K562 (cell line): ENCODE results near the gene SENP3. TPM values are rescaled to one million over a fixed set of nuclear protein-coding genes. Genes with fewer than 3 reads are reported as not detected.

Experiments used
- CHD4 ChIP-seq: fragments of 200-600 bp; sonication (generic); IDR thresholded peaks from 3 replicates; pipeline ENCODE4 v1.6.1; 2012; ENCODE audit warnings: low read depth, mild to moderate bottlenecking, mixed read lengths, low read length, inconsistent platforms; ENCODE audit not compliant: insufficient read depth, insufficient replicate concordance, poor library complexity, severe bottlenecking
- JUND ChIP-seq, 2 experiments: IDR thresholded peaks; 2 replicates in 1 of 2; 3 replicates in 1 of 2; pipeline ENCODE4 v1.6.1; 2011; ENCODE audit warnings: borderline replicate concordance in 2 of 2, low read depth in 2 of 2, low read length in 2 of 2, improper control_type of control experiment in 1 of 2, missing biosample characterization in 1 of 2, missing genetic modification characterization in 1 of 2, missing genetic modification reagents in 1 of 2
- KLF13 ChIP-seq: fragments of 450-650 bp; IDR thresholded peaks from 2 replicates; pipeline ENCODE4 v1.6.1; 2016; ENCODE audit warnings: missing genetic modification characterization, low read depth, mild to moderate bottlenecking, missing compliant biosample characterization, moderate library complexity, borderline replicate concordance
- KLF16 ChIP-seq: IDR thresholded peaks from 2 replicates; pipeline ENCODE4 v1.6.1; 2016; ENCODE audit warnings: antibody characterized with exemption
- MXI1 ChIP-seq: IDR thresholded peaks from 2 replicates; pipeline ENCODE4 v1.6.1; 2011; ENCODE audit warnings: low read depth, mild to moderate bottlenecking, improper control_type of control experiment, low read length
- NFXL1 ChIP-seq: fragments of 450-650 bp; formaldehyde crosslinking; IDR thresholded peaks from 2 replicates; pipeline ENCODE4 v1.4.0; 2021; ENCODE audit warnings: mild to moderate bottlenecking
- RAD51 ChIP-seq: fragments of 450-650 bp; IDR thresholded peaks from 2 replicates; pipeline ENCODE4 v1.7.1; 2016; ENCODE audit warnings: low read depth, mild to moderate bottlenecking, borderline replicate concordance
- TAL1 ChIP-seq: fragments of 450-650 bp; IDR thresholded peaks from 2 replicates; pipeline ENCODE4 v1.6.1; 2016; ENCODE audit warnings: mild to moderate bottlenecking
- TRIM24 ChIP-seq, 2 experiments: fragments of 450-650 bp; IDR thresholded peaks; 2 replicates each; pipeline ENCODE4 v1.6.1; 2016
- ZKSCAN8 ChIP-seq: fragments of 200-800 bp; sonication (Bioruptor generic); IDR thresholded peaks from 2 replicates; pipeline ENCODE4 v1.6.1; 2016; ENCODE audit warnings: missing genetic modification characterization, missing compliant biosample characterization
- ZNF12 ChIP-seq: sonication (generic); formaldehyde crosslinking; IDR thresholded peaks from 2 replicates; pipeline ENCODE4 v1.4.0; 2020; ENCODE audit warnings: mild to moderate bottlenecking, missing genetic modification reagents
- ZNF561 ChIP-seq: fragments of 450-650 bp; formaldehyde crosslinking; conservative IDR thresholded peaks from 2 replicates; pipeline ENCODE4 v1.4.0; 2020; ENCODE audit warnings: mild to moderate bottlenecking, moderate library complexity
- polyA plus RNA-seq, 8 experiments: library from polyadenylated mRNA; depleted of rRNA in 4 of 8; stranded (reverse) in 5 of 8; unstranded in 3 of 8; fragments of >200 nt; fragmentation: Nextera tagmentation in 2 of 8; fragmentation: Illumina TruSeq in 1 of 8; extraction: Ambion mirVana in 2 of 8; extraction: Trizol in 1 of 8; gene quantifications; 2 replicates each; pipeline versions ENCODE4 v1.2.1 to v1.2.3, GENCODE V29; 2011 to 2014; ENCODE audit warnings: inconsistent platforms in 1 of 8, missing spikeins in 1 of 8
- total RNA-seq, 7 experiments: library from RNA; depleted of rRNA in 6 of 7; stranded (reverse); fragments of >200 nt in 6 of 7; fragmentation: Illumina TruSeq in 2 of 7; extraction: Trizol in 2 of 7; gene quantifications; 2 replicates each; pipeline versions ENCODE4 v1.2.1 to v1.2.3, GENCODE V29; 2011 to 2021; ENCODE audit warnings: low replicate concordance in 1 of 7
- TF ChIP-seq, protein P1 (sequence below): fragments of 450-650 bp; IDR thresholded peaks from 2 replicates; pipeline ENCODE4 v1.6.1; 2017; ENCODE audit warnings: antibody characterized with exemption, mild to moderate bottlenecking
- TF ChIP-seq, protein P2 (sequence below): fragments of 450-650 bp; formaldehyde crosslinking; IDR thresholded peaks from 2 replicates; pipeline ENCODE4 v1.4.0; 2020; ENCODE audit warnings: mild to moderate bottlenecking, moderate library complexity
- TF ChIP-seq, protein P3 (sequence below): fragments of 150-350 bp; conservative IDR thresholded peaks from 2 replicates; pipeline ENCODE4 v1.6.1; 2014; ENCODE audit warnings: low read length
- TF ChIP-seq, protein P4 (sequence below): IDR thresholded peaks from 2 replicates; pipeline ENCODE4 v1.6.1; 2011; ENCODE audit not compliant: insufficient read length; ENCODE audit errors: extremely low read depth

Gene SENP3
- total and polyA plus RNA-seq, 9 of the 15 experiments (the other 6 are each of a cell fraction or from before 2014, with no cell fraction given): 0.63 to 102 (median 78.8) TPM

DNA sequence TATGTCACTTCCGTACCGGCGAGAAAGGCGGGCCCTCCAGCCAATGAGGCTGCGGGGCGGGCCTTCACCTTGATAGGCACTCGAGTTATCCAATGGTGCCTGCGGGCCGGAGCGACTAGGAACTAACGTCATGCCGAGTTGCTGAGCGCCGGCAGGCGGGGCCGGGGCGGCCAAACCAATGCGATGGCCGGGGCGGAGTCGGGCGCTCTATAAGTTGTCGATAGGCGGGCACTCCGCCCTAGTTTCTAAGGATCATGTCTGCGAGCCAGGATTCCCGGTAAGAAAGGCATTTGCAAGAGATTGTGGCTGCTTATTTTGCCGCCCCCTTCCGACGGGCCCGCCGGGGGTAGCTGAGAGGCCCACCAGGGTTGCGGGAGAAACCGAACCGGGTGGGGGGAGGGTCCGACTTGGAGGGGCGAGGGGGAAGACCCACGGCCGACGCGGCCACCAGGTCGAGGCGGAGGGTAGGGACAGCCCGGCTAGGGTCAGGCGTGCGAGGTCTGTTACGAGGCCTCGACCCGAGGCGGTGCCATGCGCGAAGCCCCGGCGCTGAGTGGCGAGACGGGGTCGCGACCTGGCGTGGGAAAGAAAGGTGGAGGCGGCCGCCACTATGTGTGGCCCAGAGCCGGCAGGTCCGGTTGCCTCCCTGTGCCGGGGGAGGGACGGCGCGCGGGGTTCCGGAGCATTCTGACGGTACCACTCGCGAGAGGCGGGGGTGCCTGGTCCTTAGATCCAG is 11.0 kb downstream of the SENP3 start (continued):
- TF ChIP-seq, protein P1, sequence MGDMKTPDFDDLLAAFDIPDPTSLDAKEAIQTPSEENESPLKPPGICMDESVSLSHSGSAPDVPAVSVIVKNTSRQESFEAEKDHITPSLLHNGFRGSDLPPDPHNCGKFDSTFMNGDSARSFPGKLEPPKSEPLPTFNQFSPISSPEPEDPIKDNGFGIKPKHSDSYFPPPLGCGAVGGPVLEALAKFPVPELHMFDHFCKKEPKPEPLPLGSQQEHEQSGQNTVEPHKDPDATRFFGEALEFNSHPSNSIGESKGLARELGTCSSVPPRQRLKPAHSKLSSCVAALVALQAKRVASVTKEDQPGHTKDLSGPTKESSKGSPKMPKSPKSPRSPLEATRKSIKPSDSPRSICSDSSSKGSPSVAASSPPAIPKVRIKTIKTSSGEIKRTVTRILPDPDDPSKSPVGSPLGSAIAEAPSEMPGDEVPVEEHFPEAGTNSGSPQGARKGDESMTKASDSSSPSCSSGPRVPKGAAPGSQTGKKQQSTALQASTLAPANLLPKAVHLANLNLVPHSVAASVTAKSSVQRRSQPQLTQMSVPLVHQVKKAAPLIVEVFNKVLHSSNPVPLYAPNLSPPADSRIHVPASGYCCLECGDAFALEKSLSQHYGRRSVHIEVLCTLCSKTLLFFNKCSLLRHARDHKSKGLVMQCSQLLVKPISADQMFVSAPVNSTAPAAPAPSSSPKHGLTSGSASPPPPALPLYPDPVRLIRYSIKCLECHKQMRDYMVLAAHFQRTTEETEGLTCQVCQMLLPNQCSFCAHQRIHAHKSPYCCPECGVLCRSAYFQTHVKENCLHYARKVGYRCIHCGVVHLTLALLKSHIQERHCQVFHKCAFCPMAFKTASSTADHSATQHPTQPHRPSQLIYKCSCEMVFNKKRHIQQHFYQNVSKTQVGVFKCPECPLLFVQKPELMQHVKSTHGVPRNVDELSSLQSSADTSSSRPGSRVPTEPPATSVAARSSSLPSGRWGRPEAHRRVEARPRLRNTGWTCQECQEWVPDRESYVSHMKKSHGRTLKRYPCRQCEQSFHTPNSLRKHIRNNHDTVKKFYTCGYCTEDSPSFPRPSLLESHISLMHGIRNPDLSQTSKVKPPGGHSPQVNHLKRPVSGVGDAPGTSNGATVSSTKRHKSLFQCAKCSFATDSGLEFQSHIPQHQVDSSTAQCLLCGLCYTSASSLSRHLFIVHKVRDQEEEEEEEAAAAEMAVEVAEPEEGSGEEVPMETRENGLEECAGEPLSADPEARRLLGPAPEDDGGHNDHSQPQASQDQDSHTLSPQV: no peak
- TF ChIP-seq JUND (IDR thresholded peaks at IDR 0.05; ENCODE audit: borderline replicate concordance, low read depth, low read length): peak; percentile 37; the same call in 1 of the 2 replicates
- TF ChIP-seq JUND (tag; IDR thresholded peaks at IDR 0.05; ENCODE audit: borderline replicate concordance, low read depth, low read length): no peak
- TF ChIP-seq, protein P2, sequence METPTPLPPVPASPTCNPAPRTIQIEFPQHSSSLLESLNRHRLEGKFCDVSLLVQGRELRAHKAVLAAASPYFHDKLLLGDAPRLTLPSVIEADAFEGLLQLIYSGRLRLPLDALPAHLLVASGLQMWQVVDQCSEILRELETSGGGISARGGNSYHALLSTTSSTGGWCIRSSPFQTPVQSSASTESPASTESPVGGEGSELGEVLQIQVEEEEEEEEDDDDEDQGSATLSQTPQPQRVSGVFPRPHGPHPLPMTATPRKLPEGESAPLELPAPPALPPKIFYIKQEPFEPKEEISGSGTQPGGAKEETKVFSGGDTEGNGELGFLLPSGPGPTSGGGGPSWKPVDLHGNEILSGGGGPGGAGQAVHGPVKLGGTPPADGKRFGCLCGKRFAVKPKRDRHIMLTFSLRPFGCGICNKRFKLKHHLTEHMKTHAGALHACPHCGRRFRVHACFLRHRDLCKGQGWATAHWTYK (CRISPR knock-in tag): peak; percentile 34; the same call in 1 of the 2 replicates
- TF ChIP-seq ZNF561 (CRISPR knock-in tag): no peak
- no peak for TF ChIP-seq RAD51
- TF ChIP-seq, protein P3, sequence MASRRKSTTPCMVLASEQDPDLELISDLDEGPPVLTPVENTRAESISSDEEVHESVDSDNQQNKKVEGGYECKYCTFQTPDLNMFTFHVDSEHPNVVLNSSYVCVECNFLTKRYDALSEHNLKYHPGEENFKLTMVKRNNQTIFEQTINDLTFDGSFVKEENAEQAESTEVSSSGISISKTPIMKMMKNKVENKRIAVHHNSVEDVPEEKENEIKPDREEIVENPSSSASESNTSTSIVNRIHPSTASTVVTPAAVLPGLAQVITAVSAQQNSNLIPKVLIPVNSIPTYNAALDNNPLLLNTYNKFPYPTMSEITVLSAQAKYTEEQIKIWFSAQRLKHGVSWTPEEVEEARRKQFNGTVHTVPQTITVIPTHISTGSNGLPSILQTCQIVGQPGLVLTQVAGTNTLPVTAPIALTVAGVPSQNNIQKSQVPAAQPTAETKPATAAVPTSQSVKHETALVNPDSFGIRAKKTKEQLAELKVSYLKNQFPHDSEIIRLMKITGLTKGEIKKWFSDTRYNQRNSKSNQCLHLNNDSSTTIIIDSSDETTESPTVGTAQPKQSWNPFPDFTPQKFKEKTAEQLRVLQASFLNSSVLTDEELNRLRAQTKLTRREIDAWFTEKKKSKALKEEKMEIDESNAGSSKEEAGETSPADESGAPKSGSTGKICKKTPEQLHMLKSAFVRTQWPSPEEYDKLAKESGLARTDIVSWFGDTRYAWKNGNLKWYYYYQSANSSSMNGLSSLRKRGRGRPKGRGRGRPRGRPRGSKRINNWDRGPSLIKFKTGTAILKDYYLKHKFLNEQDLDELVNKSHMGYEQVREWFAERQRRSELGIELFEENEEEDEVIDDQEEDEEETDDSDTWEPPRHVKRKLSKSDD: no peak
- TF ChIP-seq, protein P4, sequence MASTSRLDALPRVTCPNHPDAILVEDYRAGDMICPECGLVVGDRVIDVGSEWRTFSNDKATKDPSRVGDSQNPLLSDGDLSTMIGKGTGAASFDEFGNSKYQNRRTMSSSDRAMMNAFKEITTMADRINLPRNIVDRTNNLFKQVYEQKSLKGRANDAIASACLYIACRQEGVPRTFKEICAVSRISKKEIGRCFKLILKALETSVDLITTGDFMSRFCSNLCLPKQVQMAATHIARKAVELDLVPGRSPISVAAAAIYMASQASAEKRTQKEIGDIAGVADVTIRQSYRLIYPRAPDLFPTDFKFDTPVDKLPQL: peak; percentile 62
- TF ChIP-seq KLF13: no peak
- no peak for TF ChIP-seq ZKSCAN8 (CRISPR knock-in tag)
- no peak for TF ChIP-seq KLF16
- TF ChIP-seq CHD4: no peak
- no peak for TF ChIP-seq MXI1
- no peak for TF ChIP-seq TAL1
- TF ChIP-seq NFXL1 (CRISPR knock-in tag): no peak
- no peak for TF ChIP-seq TRIM24 (IDR thresholded peaks at IDR 0.05)
- TF ChIP-seq ZNF12 (CRISPR knock-in tag): no peak; the same call in 1 of the 2 replicates
